Activated CD8-positive, alpha-beta memory T cell treated with anti-CD3 and anti-CD28 coated beads, Interleukin-2, amount 50 U/mL, for 1 hour (primary cell): Measurements from ENCODE around the gene CCR4.
"Not testable (repeated sequence)": the region's sequence is repeated elsewhere in the genome, so short reads cannot be mapped to it uniquely, and the experiment has no call there.

Experiments used
- DNase-seq: peaks from one replicate; pipeline ENCODE4 v3.0.0-alpha.2; 2020; ENCODE audit errors: extremely low read depth

CCR4 gene

DNA sequence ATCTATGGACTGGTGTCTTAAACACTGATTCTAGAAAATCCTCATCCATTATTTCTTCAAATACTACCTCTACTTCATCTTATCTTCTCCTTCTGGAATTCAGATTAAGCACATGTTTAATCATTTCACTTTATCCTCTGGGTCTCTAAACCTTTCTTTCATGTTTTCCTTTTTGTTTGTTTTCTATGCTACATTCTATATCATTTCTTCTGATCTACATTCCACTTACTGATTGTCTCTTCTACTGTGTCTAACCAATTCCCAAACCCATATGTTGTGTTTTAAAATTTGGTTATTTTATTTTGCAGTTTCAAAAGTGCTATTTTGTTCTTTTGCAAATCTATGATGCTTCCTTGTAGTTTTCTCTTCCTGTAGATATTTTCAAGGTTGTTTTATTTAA, 31.7 kb downstream of the CCR4 start:
- no peak for DNase-seq

DNA sequence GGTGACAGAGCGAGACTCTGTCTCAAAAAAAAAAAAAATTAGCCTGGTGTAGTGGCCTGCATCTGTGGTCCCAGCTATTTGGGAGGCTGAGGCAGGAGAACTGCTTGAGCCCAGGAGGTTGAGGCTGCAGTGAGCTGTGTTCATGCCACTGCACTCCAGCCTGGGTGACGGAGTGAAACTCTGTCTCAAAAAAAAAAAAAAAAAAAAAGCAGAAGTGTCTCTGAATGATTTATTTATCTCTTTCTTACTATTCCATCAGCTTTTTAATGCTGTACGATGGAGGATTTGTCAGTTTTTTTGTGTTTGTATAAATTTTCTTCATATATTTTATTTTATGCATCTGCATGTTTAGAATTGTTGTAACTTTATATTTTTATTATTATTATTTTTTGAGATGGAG, 33.5 kb downstream of the CCR4 start:
- not testable (repeated sequence) for DNase-seq

DNA sequence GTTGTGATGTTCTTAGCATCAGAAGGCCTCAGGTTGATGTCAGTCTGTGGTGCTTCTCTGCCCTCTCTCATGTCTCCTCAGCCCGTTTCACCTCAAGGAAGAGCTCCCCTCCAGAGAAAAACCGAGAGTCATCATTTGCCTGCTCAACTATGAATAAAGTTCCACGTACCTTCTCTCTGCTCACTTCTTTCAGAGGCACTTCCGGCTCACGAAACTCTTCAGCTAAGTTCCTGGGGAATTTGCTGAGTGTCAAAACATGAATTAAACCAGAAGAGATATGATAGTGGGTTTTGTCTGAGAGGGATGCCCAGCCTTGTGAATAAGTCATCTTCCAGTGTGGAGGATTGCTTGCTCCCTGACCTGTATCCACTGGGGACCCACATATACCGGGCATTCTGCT, 37.7 kb downstream of the CCR4 start:
- no peak for DNase-seq

DNA sequence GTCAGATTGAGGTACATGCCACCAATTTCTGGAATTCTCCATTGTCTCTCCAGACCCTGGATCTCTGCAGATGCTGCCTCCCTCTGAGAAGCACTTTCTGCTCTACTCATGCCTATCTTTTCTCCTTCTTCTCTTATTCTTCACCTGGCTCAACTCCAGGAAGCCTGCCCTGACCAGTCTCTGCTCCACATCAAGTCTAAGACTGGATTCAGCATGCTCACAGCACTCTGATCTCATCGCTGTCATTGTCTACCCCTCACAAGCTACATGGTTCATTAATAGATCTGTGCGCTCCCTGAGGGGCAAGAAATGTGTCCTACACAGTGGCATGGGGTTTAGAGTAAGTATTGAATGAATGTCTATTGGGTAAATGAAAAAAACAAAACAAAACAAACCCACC, 38.7 kb downstream of the CCR4 start:
- DNase-seq: no peak

DNA sequence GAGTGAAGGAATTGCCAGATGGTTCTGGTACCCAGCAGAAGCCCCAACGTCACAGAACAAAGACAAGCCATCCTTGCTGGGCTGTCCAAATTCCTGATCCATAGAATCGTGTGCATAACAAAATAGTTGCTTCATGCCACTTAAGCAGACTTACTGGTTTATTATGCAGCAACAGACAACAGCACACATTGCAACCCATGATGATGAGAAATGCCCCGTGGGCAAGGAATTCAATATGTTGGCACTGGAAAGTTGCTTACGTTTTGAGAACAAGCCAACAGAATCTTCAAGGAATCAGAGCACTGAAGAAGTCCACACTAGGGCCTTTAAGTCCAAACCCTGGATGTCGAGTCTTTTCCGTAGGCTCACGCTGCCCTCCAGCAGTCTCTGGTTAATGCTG, 40.3 kb downstream of the CCR4 start:
- no peak for DNase-seq

DNA sequence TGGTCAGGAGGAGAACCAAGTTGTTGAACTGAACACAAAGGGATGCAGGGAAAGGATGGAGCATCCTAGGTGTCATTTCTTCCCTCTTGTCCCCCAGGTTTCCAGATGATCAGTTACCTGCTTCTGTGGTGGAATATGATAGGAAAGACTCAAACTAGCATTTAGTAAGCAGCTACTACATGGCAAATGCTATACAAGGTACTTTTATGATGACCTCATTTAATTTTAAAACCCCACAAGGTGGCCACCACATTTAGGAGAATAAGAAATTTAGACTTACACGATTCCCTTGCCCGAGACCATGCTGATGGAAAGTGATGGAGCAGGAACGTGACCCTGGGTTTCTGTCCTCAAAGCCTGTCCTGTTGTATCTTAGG, 40.9 kb downstream of the CCR4 start:
- no peak for DNase-seq

DNA sequence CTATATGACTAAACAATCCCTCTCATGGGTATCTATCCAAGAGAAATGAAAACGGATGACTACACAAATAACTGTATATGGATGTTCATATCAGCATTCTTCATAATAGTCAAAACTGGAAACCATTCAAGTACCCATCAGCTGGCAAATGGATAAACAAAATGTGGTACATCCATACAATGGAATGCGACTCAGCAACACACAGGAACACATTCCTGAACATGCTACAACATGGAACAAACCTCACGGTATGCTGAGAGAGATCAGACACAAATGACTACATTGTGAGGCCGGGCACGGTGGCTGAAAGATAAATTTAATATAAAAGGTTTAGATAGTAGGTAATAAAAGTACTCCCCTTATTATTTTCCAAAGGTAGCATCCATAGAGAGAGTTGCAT, 42.6 kb downstream of the CCR4 start:
- DNase-seq: no peak

DNA sequence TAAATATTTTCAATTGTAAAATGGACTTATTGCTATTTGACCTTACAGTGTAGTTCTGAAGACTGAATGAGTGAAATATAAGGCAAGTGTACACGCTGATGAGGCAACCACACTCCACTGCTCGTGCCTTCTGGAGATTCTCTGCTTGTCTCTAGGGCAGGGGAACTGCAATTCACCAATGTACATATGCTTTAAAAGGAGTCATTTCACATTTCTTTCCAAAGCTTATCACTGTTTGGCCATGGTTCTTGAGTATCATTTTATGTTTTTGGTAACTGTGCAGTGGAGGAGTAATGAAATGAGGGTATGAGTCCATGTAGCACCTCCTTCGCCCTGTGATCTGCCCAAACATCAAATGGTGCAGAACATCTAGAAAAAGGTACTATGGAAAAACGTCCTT, 43.7 kb downstream of the CCR4 start:
- no peak for DNase-seq

DNA sequence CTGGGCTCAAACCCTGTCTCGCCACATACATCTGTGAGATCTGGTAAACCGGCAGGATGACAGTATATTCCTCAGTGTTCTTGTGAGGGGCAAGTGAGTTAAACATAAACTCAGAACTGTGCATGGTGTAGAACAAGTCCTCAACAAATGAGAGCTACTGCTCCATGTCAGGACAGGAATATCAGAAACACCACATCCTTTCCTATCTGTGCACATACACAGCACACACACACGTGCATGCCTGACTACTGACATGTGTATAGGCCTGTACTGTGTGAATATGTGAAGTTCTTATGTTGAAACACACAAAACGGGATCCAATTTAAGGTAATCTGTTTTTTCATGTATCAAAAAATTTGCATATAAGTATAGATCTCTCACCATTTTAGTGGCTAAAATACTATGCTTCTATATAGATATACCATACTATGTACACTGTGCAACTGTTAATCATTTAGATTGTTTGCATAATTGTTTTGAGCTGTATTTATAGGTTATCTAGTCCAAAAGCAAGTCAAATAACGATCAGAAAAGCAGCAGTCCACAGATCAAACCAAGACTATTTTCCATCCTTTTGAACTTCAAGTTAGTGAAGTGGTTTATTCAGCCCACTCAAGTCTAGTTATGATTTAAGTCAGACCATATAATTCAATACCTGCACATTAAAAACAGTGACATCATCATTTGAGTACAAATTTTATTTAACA, 44.8 kb downstream of the CCR4 start:
- no peak for DNase-seq

DNA sequence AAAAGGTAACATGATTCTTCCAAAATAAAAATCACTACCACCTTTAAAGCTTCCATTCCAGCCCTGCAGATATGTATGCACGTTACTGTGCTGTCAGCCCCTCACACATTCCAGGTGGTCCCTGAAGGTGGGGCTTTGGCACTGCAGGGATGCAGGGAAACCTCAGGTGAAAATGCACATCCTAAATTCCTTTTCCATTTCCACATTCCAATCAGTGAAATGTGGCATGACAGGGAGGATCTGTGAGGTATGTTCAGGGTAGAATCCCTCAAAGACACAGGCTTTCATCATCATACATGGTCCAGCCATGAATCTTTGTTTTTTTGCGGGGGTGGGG, 45.3 kb downstream of the CCR4 start:
- no peak for DNase-seq

DNA sequence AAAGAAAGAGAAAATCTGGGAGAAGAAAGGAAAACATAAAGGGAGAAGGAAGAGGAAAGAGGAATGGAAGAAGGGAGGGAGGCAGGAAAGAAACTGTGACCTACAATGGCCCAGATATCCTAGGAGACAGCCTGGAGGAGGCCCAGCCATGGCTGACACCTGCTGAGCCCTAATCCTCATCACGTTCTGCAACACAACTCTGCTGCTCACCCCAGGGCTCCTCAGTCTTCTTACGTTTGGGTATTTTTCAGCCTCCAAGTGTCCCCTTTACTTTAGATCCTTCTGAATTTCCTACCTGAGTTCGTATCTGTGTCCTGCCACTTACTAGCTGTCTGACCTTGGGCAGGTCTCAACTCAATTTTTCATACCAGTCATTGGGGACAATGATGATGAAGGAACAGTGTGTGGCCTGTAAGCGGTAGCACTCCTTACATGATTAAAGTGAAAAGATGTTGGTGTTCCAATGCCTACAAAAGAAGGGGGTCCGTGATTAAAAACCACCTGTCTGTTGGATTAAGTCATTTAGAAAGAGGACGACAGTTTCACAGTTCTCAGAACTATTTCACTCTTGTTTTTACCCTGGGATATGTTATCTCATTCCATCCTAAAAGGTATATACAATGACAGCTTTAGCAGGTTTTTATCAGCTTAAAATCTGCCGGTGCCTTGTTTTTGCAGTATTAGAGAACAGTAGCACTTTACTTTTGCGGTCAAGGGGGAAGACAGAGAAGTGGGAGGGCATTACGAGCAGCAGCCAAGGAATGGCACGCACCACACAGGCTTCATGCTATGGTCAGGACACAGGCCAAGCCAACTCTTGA, 47.4 kb downstream of the CCR4 start:
- DNase-seq: no peak

DNA sequence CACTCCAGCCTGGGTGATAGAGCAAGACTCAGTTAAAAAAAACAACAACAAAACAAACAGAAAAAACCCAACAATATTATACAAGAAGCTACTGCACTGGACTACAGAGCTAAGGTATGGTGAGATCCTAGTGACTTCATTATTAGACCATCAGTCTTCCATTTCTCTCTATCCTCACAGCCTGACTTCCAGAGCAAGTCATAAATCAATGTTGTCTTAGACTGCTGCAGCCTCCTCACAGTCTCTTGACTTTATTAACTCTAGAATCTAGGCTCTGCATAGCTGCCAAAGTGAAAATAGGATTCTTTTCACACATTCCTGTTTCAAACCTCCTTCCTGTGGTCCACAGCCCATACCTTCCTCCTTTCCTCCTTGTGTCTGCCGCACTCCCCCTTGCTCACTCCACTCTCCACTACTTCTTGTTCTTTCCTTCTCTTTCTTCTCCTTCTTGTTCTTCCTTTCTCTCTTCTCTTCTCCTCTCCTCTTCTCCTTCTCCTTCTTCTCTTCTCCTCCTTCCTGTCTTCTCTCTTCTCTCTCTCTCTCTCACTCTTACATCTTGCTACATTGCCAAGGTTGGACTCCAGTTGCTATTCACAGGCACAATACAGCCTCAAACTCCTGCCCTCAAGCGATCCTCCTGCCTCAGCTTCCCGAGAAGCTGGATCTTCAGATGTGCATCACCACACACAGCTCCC, 49.4 kb downstream of the CCR4 start:
- DNase-seq: no peak

DNA sequence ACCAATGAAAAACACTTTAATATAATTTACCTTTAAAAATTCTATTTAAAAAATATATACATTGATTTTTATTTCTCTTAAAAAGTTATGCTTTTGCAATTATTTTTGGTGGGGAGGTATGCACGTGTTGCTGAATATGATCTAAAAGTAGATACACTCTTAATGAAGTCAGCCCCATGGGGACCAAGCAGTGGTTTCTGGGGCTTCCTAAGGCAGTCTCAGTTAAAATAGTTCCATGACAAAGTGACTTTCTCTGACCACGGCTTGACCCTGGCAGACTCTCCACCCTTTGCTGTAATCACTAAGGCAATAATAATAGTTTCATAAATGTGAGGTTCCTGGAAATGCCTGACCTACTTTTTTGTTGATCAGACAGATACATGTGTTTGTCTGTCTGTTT, 50.4 kb downstream of the CCR4 start:
- no peak for DNase-seq

DNA sequence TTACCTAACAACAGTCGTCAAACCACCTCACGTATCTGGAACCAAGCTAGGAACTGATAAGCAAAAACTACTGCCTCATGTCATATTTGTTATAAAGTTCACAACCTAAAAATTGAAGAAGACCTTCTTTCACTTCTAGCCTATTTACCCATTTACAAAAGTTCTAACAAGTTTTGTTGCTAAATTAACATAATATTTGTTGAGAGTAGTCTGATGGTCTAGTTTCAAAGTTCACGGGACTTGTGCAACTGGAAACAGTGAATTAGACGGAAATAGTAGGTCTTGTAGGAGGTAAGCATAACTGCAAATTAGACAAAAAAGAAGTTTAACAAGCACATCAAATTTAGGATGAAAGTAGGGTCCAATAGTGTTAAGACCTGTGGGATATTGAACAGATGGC, 51.9 kb downstream of the CCR4 start:
- no peak for DNase-seq

DNA sequence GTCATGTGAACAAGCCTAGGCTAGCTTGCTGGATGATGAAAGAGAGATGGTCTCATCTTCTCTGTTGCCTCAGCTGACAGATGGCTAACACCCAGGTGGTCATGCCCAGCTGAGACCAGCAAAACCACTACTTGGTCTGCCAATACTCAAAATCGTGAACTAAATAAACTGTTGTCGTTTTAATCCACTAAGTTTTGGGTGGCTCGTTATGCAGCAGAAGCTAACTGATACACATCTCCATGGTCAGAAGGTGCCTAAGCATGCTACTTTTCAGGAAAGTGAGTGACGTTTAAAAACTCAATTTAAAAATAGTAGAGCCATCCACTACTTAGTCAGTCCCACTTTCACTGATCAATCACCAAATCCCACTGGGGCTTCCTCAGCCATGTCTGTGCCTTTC, 52.8 kb downstream of the CCR4 start:
- DNase-seq: no peak

DNA sequence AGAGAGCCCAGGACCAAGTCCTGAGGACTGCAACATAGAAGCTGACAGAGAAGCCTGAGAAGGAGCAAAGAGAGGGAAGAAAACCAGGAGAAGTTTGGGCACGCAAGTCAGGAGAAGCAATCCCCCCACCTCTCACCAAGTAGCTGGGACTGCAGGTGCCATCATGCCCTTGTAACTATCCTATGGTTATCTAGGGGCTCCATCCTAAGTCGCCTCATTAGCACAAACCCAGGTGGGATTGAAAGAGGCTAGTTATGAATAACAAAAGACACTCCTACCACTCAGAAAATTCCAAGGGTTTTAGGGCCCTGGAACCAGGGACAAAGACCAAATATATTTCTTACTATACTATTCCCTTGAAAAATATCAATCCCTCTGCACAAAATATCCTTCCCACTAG, 53.5 kb downstream of the CCR4 start:
- DNase-seq: no peak
